HG03558 (cell line): ENCODE results near the gene FSHB.
"Not testable (repeated sequence)": the region's sequence is repeated elsewhere in the genome, so short reads cannot be mapped to it uniquely, and the experiment has no call there.

Experiments used
- ATAC-seq: cut with Tn5 transposase; IDR thresholded peaks from one replicate; pipeline ENCODE4 v1.9.1; 2021; ENCODE audit warnings: moderate number of reproducible peaks; ENCODE audit not compliant: unreplicated experiment; ENCODE audit errors: extremely low read depth

Gene FSHB

DNA sequence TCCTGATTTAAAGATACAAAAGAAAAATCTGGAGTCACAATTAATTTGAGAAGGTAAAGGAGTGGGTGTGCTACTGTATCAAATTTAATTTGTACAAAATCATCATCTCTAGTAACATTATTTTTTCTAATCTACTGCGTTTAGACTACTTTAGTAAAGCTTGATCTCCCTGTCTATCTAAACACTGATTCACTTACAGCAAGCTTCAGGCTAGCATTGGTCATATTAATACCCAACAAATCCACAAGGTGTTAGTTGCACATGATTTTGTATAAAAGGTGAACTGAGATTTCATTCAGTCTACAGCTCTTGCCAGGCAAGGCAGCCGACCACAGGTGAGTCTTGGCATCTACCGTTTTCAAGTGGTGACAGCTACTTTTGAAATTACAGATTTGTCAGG is at the start of gene FSHB:
Gene FSHB (plus strand): TSS at position 301 of the 400 bp plus-strand sequence. CDS start 889 bp downstream, outside the sequence.
- no peak for ATAC-seq

DNA sequence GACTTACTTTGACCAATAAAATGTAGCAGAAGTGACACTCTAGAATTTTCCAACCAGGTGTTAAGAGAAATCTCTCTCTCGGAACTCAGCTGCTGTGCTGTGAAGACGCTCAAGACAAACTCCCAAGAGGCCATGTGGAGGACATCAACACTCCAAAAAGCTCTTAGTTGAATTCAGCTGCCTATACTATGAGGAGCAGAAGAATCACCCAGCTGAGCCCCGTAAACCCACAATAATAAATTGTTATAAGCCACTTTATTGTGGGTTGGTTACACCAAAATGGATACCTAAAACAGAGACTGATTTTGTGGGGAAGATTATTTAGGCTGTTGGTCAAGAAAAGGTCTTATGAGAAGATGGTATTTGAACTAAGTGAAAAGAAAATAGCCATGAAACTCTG is 44.1 kb upstream of the FSHB start:
- ATAC-seq = no peak

DNA sequence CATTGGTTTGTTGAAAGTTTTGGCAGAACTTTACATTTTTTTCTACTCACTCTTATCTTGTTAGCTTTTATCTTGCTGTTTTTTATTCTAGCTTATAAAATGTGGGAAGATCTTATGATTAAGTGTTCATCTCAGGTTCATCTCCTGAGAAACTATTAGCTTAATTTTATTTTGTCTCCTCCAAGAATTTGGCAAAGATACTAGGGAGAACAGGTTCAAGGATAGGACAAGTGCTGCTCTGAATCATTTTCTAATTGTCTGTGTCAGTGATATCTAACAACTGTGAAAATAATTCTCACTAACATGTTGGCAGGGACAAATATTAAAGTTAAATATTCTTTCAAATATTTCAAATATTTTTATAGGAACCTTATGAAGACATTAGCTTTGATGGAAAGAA is 38.2 kb upstream of the FSHB start:
- ATAC-seq = no peak

DNA sequence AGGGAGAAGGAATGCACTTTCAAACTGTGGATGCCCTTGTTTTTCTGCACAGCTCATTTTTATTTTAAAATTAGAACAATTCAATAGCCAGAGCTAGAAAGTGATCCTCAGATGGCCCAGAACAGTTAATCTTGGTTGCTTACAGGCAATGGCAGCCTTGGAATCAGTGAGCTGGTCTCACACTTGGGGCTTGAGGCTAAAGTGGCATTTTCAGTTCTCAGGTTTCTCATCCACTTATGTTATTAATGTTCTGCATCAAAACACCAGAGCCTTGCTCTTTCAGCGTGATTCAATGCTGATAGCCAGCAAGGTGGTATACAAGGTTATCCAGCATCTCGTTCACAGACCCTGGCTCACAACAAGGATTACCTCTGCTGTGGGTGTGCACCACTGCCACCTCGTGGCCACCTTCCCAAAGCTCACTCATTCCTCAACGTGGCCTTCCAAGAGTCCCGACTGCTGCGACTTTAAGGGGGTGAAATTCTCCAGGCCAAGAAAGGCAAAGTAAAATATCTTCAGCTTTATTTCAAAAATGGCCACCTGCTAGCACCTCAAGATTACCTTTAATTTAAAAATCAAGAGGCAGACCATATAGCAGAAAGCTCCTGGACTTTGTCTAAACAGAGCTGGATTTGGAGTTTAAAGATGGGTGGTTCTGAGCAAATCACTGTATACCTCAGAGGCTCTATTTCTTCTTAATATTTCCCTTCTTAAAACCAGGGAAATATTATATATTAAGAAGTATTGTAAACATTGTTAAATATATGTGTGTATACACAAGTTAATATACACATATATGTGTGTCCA is 34.2 kb upstream of the FSHB start:
- ATAC-seq = peak; percentile 93

DNA sequence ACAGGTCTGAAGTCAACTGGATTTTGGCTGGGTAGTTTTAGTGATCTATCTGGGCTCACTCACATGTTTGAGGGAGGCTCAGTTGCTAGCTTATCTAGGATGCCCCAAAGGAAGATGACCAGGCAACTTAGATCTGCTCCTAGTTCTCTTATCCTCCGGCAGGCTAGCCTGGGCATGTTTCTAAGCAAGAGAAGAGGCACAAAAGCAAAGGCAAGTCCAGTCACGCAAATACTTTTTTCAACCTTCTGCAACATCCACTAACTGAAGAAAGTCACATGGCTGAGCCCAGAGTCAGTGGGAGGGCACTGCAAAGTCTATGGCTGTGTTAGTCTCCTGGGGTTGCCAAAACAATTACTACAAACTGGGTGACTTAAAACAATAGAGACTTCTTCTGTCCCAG is 32.9 kb upstream of the FSHB start:
- ATAC-seq = no peak

DNA sequence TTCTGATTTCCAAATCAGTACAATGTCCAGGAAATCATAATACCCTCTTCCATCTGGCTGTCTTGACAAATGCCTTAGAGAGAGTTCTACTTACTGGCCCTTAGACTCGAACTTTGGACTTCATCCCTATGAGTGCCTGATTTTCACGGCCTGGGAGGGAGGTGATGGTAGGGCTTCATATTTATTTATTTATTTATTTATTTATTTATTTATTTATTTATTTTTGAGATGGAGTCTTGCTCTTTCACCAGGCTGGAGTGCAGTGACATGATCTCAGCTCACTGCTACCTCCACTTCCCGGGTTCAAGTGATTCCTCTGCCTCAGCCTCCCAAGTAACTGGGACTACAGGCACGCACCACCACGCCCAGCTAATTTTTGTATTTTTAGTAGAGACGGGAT is 27.8 kb upstream of the FSHB start:
- not testable (repeated sequence) for ATAC-seq

DNA sequence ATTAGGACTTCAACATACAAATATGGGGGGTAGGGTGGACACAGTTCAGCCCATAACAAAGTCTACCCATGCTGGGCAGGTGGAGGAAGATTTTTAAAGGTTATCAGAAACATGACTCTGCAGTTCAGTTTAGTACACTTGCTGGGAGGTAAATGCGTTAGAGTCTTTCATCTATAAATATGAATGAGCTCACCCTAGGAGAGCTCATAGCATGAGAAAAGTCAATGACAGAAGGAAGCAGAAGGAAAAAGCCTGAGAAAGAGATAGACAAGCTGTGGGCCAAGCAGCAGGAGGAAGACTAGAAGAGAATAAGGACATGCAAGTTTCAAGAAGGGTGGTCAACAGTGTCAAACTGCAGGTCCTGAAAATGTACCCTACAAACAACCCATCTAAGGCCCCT is 27.0 kb upstream of the FSHB start:
- ATAC-seq = no peak

DNA sequence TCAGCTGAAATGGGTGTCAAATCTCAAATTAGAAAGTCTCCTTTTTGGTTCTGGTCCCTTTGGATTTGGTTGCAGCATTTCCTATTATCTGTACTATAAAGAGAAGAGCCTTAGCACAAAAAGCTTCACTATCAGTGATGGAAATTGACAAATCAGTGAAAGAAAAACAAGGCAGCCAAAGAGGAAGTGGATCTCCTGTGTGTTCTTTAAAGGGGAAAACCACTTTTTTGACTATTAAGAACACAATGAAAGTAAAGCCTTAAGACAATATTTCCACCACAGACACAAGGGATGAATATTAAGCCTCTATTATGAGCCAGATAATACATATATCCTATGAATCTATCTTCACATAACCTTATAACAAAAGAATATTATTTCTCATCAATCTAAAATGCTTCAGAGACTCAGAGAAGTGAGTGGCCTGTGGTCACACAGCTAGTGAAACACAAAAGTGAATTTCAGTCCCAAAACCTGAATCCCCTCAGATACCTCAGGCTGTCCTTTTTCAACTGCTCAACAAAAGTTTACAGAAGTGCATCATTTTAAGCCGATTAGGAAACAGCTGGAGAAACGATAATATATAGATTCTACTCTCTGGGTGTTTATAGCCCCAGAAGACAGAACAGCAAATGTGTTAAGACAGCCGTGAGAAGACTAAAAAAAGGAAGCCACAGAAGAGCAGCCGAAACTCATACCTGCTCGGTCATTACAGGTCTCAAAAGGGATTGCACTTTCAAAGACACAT is 24.4 kb upstream of the FSHB start:
- ATAC-seq = peak; percentile 86

DNA sequence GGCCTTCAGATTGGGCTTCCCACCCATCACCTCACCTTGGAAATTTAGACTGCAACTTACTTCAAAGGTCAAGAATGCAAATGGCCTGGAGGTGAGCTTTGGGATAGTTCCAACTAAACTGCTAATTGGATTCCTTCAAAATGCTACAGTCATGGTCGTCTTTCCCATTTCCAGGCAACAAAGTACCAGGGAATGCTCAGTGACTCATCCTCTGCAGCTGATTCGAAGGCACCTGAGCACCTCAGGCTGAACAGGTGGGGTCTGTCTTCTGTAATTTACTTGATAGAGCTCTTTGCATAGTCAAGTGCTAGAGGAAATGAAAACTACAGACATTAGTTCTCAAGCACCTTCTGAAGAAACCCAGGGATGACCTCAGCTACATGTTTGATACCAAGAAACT is 20.5 kb upstream of the FSHB start:
- ATAC-seq = no peak

DNA sequence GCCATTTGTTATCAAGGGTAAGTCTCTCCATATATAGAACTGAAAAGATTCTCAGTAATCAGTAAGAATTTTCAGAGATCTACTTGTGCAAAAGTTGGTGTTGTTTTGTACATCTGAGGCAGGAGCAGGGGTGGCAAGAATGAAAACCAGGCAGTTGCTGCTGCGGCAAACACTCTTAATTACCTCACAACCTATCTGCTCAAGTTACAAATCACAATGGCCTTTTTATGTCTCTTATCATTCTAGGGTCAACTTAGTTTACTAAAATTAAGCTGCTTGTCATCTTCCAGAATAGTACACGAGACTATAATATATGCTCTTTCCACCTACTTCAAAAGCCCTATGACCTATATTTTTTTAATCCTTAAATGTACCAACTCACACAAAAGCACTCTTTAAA is 14.3 kb upstream of the FSHB start:
- ATAC-seq = no peak

DNA sequence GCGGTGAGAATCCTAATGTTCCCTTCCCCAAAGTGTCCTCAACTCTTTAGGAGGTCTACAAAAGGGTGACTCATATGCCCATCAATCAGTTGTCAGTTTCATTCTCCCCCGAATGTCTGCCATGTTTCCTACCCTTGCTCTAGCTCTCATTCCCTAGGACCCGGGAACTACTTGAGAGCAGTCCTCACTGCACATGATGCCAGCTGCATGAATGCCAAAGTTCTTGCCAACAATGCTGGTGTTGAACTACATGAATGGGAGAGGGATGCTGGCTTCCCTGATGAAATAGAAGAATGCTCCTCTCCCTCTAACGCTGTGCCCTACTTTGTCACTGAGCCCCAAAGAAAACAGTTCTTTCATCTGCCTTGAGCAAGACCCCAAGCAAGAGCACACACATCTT is 12.5 kb upstream of the FSHB start:
- ATAC-seq = no peak

DNA sequence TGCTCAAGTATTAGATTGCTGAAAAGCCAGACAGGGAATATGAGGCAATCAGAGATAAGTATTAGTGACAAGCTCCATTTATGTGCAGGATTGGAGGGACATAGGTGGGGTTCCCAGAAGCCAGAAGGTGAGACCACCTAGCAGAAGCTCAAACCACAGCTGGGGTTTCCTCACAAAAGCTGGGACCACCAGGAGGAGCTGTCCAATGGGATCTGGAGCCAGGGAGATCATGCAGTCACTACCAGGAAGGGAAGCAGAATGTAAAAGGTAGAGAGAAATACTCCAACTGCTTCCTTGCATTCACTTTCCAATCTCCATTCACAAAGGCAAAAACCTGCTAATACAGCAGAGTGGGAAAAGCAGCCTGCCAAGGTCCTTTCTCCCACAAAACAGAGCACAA is 5.2 kb upstream of the FSHB start:
- ATAC-seq = no peak

DNA sequence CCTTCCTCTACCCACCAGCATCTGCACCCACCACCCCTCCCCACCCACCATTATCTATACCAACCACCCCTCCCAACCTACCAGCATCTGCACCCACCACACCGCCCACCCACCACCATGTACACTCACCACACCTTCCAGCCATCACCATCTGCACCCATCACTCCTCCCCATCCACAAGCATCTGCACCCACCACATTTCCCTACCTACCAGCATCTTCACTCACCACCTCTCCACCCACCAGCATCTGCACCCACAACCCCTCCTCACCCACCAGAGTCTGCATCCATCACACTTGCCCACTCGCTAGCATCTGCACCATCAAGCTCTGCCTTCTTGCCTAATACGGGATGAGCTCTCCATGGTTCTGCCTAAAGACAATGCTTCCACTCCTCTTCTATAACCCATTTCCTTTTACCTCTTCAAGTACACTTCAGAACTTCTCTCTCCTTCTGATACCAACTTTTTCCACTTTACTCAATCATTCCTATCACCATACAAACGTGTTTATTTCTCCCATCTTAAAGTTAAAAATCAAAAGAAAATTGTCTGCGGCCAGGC is 2.4 kb upstream of the FSHB start:
- ATAC-seq = no peak

DNA sequence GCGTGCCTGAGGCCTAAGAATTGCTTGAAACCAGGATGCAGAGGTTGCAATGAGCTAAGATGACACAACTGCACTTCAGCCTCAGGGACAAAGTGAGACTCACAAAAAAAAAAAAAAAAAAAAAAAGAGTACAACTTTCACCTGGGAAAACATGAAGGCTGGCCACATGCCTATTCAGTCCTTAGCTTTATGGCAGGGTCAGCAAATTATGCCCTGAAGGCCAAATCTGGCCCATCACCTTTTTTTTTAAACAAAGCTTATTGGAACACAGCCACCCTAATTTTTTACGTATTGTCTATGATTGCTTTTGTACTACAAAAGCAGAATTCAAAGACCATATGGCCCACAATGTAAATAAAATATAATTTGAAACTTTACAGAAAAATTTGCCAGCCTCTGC is 8.2 kb downstream of the FSHB start:
- ATAC-seq = no peak

DNA sequence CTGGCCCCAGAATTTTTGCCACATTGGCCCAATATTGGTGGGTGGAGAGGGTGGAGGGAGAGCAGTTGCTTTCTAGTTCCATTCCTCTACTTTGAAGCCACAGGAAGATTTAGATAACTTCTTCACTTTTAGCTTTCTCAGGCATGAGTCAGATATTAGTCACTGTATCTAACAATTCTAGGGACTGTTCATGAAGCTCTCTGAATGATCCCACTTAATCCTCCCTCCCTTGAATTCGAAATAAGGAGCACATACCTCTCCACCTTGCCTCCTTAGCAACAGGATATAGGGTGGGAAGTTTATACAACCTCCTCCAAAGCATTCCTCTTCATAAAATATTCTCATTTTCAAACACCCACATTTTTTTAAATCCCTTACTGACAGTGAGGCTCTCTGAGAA is 13.5 kb downstream of the FSHB start:
- ATAC-seq = no peak

DNA sequence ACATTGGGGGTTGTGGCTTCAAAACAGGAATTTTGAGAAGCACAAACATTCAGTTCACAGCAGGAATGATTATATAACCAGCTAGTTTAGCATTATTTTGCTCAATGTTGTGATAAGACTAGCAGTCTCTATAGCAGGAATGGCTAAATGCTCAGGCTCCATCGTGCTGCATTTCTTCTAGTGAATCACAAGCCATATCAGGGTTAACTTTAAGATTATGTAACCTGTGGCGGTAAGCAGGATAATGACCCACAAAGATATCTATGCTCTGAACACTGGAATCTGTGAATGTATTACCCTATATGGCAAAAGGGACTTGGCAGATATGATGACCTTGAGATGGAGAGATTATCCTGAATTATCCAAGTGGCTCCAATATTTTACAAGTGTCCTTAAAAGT is 14.8 kb downstream of the FSHB start:
- ATAC-seq = no peak

DNA sequence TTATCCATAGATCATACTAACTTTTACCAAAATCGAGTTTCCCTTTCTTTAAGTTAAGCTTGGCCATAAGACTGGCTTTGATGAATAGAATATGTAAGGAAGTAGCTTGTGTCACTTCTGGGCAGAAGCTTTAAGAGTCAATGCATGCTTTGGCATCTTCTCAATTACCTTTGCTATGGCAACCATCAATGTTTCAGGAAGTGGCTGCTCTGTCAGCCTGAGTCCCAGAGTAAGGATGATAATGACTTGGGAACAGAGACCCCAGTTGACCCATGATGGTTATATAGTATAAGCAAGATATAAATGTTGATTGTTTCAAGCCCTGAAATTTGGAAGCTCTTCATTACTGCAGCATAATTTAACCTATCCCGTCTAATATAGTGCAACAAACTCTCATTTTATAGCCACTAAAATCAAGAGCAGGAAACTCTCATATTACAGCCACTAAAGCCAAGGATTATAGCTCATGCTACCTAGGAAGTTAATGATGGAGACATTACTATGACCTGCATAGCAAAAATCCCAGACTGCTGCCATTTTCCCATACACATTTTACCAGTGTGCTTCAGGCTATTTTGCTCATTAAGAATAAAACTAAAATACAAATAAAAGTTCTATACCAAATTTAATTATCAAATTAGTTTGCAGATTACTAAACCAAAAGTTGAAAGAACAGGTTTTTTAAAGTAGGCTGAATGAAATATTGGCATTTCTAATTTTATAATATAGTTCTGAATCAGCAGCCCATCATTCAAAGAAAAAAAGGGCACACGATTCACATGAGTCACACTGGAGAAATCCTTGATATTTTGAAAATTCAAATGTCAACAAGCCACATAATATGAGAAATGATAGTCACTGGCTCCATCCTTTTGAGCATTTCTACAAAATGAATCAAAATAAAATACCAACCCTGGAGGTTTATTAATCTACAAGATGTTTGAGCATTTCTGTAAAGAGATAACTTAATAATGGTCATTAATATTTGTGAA is 23.8 kb downstream of the FSHB start:
- no peak for ATAC-seq

DNA sequence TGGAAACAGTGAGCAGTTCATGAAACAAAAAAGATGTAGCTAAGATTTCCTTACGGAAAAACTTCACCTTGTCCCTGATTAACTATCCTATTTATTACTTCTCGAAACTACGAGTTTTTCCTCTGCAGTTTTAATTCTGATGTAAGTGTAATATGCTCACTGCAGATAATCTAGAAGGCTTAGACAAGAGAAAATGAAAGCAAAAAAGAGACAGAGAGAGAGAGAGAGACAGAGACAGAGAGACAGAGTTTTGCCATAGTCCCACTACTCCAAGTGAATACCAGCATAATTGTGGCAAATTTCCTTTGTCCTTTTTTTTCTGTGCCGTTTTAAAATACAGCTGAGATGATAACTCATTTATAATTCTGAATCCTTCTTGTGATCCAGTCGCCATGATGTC is 24.8 kb downstream of the FSHB start:
- ATAC-seq = no peak

DNA sequence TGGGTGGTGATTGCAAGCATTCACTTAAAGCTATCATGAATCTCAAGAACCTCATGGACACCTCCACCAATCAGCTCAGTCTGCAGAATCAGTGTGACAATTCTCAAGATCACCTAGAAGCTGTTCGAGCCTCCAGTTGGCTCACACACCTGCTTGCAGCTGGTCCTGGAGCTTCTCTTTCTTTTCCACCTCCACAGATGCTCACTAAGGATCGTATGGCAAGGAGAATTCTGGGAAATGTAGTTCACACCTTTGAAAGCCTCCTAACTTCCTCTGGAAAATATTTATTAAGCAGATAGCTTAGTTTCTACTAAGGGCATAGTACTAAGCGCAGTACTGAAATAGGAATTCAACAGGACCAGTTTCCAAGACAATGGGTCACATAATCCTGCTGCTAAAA is 26.2 kb downstream of the FSHB start:
- no peak for ATAC-seq

DNA sequence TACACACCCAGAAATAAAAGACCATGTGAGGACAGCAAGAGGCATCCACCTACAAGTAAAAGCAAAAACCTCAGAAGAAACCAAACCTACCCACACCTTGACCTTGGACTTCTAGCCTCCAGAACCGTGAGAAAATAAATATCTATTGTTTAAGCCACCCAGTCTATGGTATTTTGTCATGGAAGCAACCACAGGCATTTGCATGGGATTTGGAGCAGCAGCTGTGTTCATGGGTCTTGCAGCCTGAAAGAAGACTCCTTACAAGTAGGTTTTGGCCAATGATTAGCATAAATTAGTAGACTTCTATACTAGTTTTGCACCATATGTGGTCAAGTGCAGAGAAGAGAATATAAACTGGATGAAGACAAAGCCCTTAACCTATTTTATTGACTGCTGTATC is 27.9 kb downstream of the FSHB start:
- no peak for ATAC-seq
